OCI-LY1 (cell line): ENCODE measurements around the gene CSF2RB.

ENCODE experiments used
- H2AFZ ChIP-seq: fragments of 200-600 bp; sonication (generic), shearing (Covaris generic); 2 replicates; pipeline ENCODE4 v1.6.0; 2014; ENCODE audit warnings: antibody characterized with exemption, mild to moderate bottlenecking, low read length
- H3F3A ChIP-seq: fragments of 200-600 bp; sonication (generic), shearing (Covaris generic); 2 replicates; pipeline ENCODE4 v1.6.0; 2014; ENCODE audit warnings: mild to moderate bottlenecking, antibody characterized with exemption, low read length, moderate library complexity; ENCODE audit not compliant: insufficient read depth
- H3K27ac ChIP-seq: fragments of 200-600 bp; sonication (generic); 2 replicates; pipeline ENCODE4 v1.5.1; 2014; ENCODE audit warnings: low read length, mixed run types, mild to moderate bottlenecking, low read depth; ENCODE audit not compliant: poor library complexity, severe bottlenecking
- H3K27me3 ChIP-seq: fragments of 200-600 bp; sonication (generic); 2 replicates; pipeline ENCODE4 v1.6.0; 2014; ENCODE audit warnings: antibody characterized with exemption, mild to moderate bottlenecking, low read length, moderate library complexity; ENCODE audit not compliant: insufficient read depth
- H3K36me3 ChIP-seq: fragments of 200-600 bp; sonication (generic); 2 replicates; pipeline ENCODE4 v1.6.1; 2014; ENCODE audit warnings: mild to moderate bottlenecking, antibody characterized with exemption, low read length, moderate library complexity, mixed read lengths; ENCODE audit not compliant: insufficient read depth
- H3K4me1 ChIP-seq: fragments of 200-600 bp; sonication (generic); 2 replicates; pipeline ENCODE4 v1.5.1; 2014; ENCODE audit warnings: mild to moderate bottlenecking, low read length, moderate library complexity; ENCODE audit not compliant: insufficient read depth, severe bottlenecking
- H3K4me2 ChIP-seq: fragments of 200-600 bp; sonication (generic), shearing (Covaris generic); 2 replicates; pipeline ENCODE4 v1.6.1; 2014; ENCODE audit warnings: low read length
- H3K4me3 ChIP-seq: fragments of 200-600 bp; sonication (generic); 2 replicates; pipeline ENCODE4 v1.5.1; 2014; ENCODE audit warnings: low read length, low read depth, mild to moderate bottlenecking, mixed read lengths; ENCODE audit not compliant: poor library complexity, severe bottlenecking
- H3K79me2 ChIP-seq: fragments of 200-600 bp; shearing (Covaris generic); 2 replicates; pipeline ENCODE4 v1.6.1; 2016; ENCODE audit warnings: mixed run types, low read length, mixed read lengths; ENCODE audit not compliant: insufficient read depth
- H3K9ac ChIP-seq: fragments of 200-600 bp; sonication (generic), shearing (Covaris generic); 2 replicates; pipeline ENCODE4 v1.6.1; 2014; ENCODE audit warnings: mild to moderate bottlenecking, low read length, mixed read lengths
- H3K9me2 ChIP-seq: fragments of 200-600 bp; sonication (generic), shearing (Covaris generic); 2 replicates; pipeline ENCODE4 v1.6.1; 2014; ENCODE audit warnings: low read depth, mild to moderate bottlenecking, low read length, mixed read lengths
- H3K9me3 ChIP-seq: fragments of 200-600 bp; shearing (Covaris generic); 2 replicates; pipeline ENCODE4 v1.6.1; 2014; ENCODE audit warnings: low read length, mixed read lengths
- H4K20me1 ChIP-seq: fragments of 200-600 bp; sonication (generic), shearing (Covaris generic); 2 replicates; pipeline ENCODE4 v1.6.0; 2016; ENCODE audit warnings: mild to moderate bottlenecking, low read length; ENCODE audit not compliant: insufficient read depth
- CTCF ChIP-seq: fragments of 200-600 bp; sonication (generic), shearing (Covaris generic); IDR thresholded peaks from 2 replicates; pipeline ENCODE4 v1.5.1; 2017; ENCODE audit warnings: mild to moderate bottlenecking, antibody characterized with exemption, low read length, moderate library complexity, mixed read lengths
- EZH2 ChIP-seq: fragments of 200-600 bp; sonication (generic), shearing (Covaris generic); IDR thresholded peaks from 2 replicates; pipeline ENCODE4 v1.8.0; 2017; ENCODE audit warnings: borderline replicate concordance, mixed run types, mild to moderate bottlenecking, antibody characterized with exemption, low read length, moderate library complexity, mixed read lengths

The CSF2RB gene

DNA sequence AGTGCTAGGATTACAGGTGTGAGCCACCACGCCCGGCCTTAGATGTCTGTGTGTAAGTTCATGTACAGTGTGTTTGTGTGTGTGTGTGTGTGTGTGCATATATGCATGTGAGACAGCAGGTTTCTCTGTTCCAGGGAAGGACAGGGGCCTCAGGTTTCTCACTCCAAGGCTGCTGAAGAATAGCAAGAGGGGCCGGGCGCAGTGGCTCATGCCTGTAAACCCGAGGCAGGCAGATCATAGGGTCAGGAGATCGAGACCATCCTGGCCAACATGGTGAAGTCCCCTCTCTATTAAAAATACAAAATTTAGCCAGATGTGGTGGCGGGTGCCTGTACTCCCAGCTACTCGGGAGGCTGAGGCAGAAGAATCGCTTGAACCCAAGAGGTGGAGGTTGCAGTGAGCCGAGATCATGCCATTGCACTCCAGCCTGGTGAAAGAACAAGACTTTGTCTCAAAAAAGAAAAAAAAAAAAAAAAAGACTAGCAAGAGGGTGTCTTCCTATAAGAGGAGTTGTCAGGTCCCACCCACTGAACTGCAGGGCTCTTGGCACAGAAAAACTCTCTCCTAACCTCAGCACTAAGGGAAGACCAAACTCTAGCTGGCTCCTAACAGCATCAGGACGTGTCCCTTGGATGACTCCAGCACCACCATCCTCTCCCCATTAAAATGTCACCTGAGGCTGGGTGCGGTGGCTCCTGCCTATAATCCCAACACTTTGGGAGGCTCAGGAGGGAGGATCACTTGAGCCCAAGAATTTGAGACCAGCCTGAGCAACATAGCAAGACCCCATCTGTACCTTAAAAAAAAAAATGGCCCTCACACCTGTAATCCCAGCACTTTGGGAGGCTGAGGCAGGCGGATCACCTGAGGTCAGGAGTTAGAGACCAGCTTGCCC, 65.8 kb downstream of the CSF2RB start:
- no peaks in the 10 kb centered on the region for H3K9me2 ChIP-seq

DNA sequence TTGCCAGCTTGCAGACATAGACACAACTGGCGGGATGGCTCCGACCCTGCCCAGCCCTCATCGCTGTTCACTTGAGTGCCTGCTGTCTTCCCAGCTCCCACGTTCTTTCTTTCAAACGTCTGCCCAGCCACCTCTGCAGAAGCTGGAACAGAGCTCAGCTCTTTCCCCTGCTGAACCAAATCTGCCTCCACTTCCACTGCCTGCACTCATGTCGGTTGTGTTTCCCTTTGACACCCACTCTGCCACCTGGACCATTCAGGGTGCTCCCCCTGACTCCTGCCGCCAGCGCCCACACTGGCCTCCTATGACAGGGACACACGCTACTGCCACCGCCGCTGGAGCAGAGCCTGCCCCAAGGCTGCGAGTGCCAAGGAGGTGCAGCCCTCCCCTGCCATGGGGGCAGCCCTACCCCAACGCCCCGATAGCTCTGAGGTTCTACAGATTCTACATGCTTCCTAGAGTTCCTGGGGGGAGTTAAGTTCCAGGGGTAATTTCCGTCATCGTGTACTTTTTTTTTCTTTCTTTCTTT, 67.9 kb downstream of the CSF2RB start:
- TF ChIP-seq EZH2, result no peak
- TF ChIP-seq CTCF, result no peak
- no peak overlapping the region for H3K9ac ChIP-seq

More for the DNA sequence above, 65.8 kb downstream of the CSF2RB start:
- no peaks in the 10 kb centered on the region for H3K79me2 ChIP-seq
- peaks cover 3% of the 10 kb centered on the region; the same call in 1 of the 2 replicates for H3F3A ChIP-seq
- H3K4me2 ChIP-seq, result no peak overlapping the region
- H3K27ac ChIP-seq, result no peak overlapping the region
- no peaks in the 10 kb centered on the region for H3K27me3 ChIP-seq
- H4K20me1 ChIP-seq, result no peaks in the 10 kb centered on the region
- H3K4me3 ChIP-seq, result no peak overlapping the region
- H3K4me1 ChIP-seq, result peaks cover 4% of the 10 kb centered on the region
- no peak overlapping the region for H2AFZ ChIP-seq
- no peaks in the 10 kb centered on the region for H3K36me3 ChIP-seq
- H3K9ac ChIP-seq, result no peak overlapping the region
- TF ChIP-seq CTCF (no peak), EZH2 (no peak)
- H3K9me3 ChIP-seq, result no peaks in the 10 kb centered on the region

GRCh38 chr22:36982136-36982535, 68.7 kb downstream of the CSF2RB start:
- Histone ChIP-seq H3K9me2 (no peaks in the 10 kb centered on the region), H3F3A (no peaks in the 10 kb centered on the region), H3K9ac (no peak overlapping the region), H3K79me2 (no peaks in the 10 kb centered on the region), H3K36me3 (no peaks in the 10 kb centered on the region), H3K4me1 (peaks cover 4% of the 10 kb centered on the region), H3K9me3 (peaks cover 6% of the 10 kb centered on the region; the same call in 1 of the 2 replicates), H3K27ac (no peak overlapping the region), H3K27me3 (no peaks in the 10 kb centered on the region), H3K4me2 (no peak overlapping the region), H4K20me1 (no peaks in the 10 kb centered on the region), H2AFZ (no peak overlapping the region), H3K4me3 (no peak overlapping the region)
- TF ChIP-seq EZH2 (no peak), CTCF (peak; percentile 36; the same call in 1 of the 2 replicates)

More for the DNA sequence above, 67.9 kb downstream of the CSF2RB start:
- no peaks in the 10 kb centered on the region for H4K20me1 ChIP-seq
- peaks cover 3% of the 10 kb centered on the region; the same call in 1 of the 2 replicates for H3F3A ChIP-seq
- H3K36me3 ChIP-seq, result no peaks in the 10 kb centered on the region
- H2AFZ ChIP-seq, result no peak overlapping the region
- peaks cover 6% of the 10 kb centered on the region; the same call in 1 of the 2 replicates for H3K9me3 ChIP-seq
- H3K27ac ChIP-seq, result no peak overlapping the region
- peaks cover 4% of the 10 kb centered on the region for H3K4me1 ChIP-seq
- H3K9me2 ChIP-seq, result no peaks in the 10 kb centered on the region
- H3K27me3 ChIP-seq, result no peaks in the 10 kb centered on the region
- H3K79me2 ChIP-seq, result no peaks in the 10 kb centered on the region
- H3K4me2 ChIP-seq, result no peak overlapping the region
- no peak overlapping the region for H3K4me3 ChIP-seq
